Lung microvascular endothelial cell (primary cell): Measurements from ENCODE around the gene ANP32A. TPM values are rescaled to one million over a fixed set of nuclear protein-coding genes. Genes with fewer than 3 reads are reported as not detected.

Source experiments
- DNase-seq, 2 donors: peaks; one replicate each; pipeline versions ENCODE4 v3.0.0 to v3.0.0-alpha.2; 2010; ENCODE audit warnings: low read depth in 2 of 2
- total RNA-seq: library from RNA; depleted of rRNA; stranded (reverse); fragments of >200 nt; gene quantifications from 2 replicates; pipeline ENCODE4 v1.2.1, GENCODE V29; 2014

The ANP32A gene
- total RNA-seq, 1 donor from 2014 or later, result 37.5 TPM

- DNase-seq, result no peak
These were observed 65.0 kb downstream of the ANP32A start for GRCh38 chr15:68755731-68756130.

- DNase-seq, result no peak
These were observed 69.1 kb downstream of the ANP32A start for GRCh38 chr15:68751622-68752021.

GRCh38 chr15:68749793-68750192 lies 70.9 kb downstream of the ANP32A start:
- no peak for DNase-seq

GRCh38 chr15:68749365-68749764 lies 71.3 kb downstream of the ANP32A start:
- DNase-seq, result no peak

GRCh38 chr15:68743256-68743655 lies 77.4 kb downstream of the ANP32A start:
- no peak for DNase-seq

- DNase-seq, result peak; percentile 26 to 64
These were observed 81.2 kb downstream of the ANP32A start for GRCh38 chr15:68739390-68740080.

- DNase-seq, result no peak
These were observed 85.1 kb downstream of the ANP32A start for GRCh38 chr15:68735610-68736009.

- no peak for DNase-seq
These were observed 85.8 kb downstream of the ANP32A start for GRCh38 chr15:68734881-68735280.

GRCh38 chr15:68734352-68734751 lies 86.3 kb downstream of the ANP32A start:
- DNase-seq, result no peak

GRCh38 chr15:68733666-68734065 lies 87.0 kb downstream of the ANP32A start:
- no peak for DNase-seq

- DNase-seq, result no peak
These were observed 88.2 kb downstream of the ANP32A start for GRCh38 chr15:68732451-68732850.

GRCh38 chr15:68730976-68731897 lies 89.5 kb downstream of the ANP32A start:
- DNase-seq, result no peak

GRCh38 chr15:68730471-68730919 lies 90.2 kb downstream of the ANP32A start:
- DNase-seq, result peak; percentile 63 to 82

GRCh38 chr15:68729789-68730411 lies 90.8 kb downstream of the ANP32A start:
- peak; percentile 61 to 67 for DNase-seq

Other genes starting within 250 kb of the ANP32A start
- gene CORO2B, start 241.9 kb downstream of the ANP32A start, total RNA-seq, result 0.20 and 1.3 TPM in 2 replicates
- 0.87 and 1.6 TPM in 2 replicates for gene SPESP1, start 109.6 kb upstream of the ANP32A start, total RNA-seq
- under 0.01 TPM in 1 of 2 replicates, not detected in the other for gene NOX5, start 193.8 kb upstream of the ANP32A start, total RNA-seq